MV-4-11 (cell line): Measurements from ENCODE around the gene THOC1.
"Not testable (repeated sequence)": the region's sequence is repeated elsewhere in the genome, so short reads cannot be mapped to it uniquely, and the experiment has no call there.

Experiments used
- DNase-seq: peaks from one replicate; lab custom pipeline; 2025; lab: John Stamatoyannopoulos, UW

The THOC1 gene, protein sequence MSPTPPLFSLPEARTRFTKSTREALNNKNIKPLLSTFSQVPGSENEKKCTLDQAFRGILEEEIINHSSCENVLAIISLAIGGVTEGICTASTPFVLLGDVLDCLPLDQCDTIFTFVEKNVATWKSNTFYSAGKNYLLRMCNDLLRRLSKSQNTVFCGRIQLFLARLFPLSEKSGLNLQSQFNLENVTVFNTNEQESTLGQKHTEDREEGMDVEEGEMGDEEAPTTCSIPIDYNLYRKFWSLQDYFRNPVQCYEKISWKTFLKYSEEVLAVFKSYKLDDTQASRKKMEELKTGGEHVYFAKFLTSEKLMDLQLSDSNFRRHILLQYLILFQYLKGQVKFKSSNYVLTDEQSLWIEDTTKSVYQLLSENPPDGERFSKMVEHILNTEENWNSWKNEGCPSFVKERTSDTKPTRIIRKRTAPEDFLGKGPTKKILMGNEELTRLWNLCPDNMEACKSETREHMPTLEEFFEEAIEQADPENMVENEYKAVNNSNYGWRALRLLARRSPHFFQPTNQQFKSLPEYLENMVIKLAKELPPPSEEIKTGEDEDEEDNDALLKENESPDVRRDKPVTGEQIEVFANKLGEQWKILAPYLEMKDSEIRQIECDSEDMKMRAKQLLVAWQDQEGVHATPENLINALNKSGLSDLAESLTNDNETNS

DNA sequence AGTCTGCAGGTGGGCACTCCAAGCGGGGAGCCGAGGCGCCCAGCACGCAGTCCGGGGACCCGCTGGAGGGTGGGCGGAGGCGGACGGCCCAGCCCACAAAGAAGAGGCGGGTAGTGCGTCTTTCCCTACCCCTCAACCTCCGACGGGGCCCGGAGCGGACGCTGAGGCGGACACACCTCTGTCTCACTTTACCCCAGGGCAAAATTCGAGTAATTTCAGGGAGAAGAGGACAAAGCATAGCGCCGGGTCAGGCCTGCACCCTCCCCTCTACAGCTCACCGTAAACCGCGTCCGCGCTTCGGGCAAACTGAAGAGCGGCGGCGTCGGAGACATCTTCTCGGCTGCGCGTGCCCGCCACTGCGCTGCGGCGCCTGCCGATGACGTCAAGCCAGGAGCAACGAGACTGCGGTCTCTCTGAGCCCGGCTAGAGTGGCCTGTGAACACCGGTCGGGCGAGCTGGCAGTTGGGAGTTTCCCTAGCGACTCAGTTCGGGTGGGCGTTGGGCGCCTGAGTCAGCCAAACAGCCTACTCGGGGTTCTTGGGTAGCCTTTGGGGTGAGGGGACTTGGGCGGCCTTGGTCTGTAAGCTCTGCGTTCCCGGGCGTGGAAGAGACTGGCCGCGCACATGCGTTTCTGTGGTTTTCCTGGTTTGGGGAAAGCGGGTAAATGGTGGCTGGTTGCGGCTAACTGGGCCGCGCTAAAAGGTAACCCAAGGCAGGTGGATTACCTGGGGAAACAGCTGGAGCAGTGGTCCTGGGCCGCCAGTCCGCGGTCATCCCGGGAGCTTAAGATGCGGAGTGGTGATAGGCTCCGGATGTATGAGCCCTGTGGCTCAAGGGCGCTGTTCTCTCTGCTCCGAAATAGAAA, at the start of gene THOC1:
TSS of gene THOC1 (minus strand) at position 360 of the 865 bp plus-strand sequence. CDS start at position 332, 28 bp downstream.
- peak; percentile 88 for DNase-seq

DNA sequence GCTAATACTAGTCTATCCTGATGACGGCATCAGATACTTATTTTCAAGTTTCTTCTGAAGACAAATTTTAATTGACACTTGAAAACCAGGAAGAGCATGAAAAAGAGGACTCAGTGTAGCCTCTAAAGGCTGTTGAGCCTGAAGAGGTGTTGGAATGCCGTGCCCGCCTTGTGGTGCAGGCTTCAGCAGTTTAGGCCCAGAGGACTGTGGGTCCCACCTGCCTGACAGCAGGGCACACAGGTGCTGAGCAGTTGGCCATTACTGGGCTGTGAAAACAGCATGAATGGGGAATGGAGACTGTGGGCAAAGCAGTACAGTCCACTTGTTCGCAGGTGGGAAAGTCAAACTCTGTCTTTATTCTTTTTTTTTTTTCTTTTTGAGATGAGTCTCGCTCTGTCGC, 49.8 kb upstream of the THOC1 start:
- DNase-seq, result no peak

GRCh38 chr18:316393-316792, 48.5 kb upstream of the THOC1 start:
- DNase-seq, result no peak

GRCh38 chr18:313931-314330, 46.1 kb upstream of the THOC1 start:
- DNase-seq, result no peak

DNA sequence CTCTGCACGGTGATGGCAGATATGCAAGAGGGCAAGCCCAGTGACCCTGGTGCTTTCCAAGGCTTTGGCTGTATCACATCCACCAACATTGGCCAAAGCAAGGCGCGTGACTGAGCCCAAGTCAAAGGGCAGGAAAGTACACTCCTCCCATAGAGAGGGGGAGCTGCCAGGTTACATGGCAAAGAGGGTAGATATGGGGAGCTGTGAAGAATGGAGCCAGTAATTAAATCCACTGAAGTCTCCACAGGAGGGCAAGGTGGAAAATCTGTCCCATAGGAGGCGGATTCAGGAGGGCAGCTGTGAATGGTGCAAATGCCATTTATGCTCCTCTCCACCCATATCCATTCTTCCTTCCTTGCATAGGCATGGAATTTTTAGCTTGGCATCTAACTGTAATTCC, 44.6 kb upstream of the THOC1 start:
- DNase-seq, result no peak

- DNase-seq, result no peak
Observed at GRCh38 chr18:310042-310441, 42.2 kb upstream of the THOC1 start.

DNA sequence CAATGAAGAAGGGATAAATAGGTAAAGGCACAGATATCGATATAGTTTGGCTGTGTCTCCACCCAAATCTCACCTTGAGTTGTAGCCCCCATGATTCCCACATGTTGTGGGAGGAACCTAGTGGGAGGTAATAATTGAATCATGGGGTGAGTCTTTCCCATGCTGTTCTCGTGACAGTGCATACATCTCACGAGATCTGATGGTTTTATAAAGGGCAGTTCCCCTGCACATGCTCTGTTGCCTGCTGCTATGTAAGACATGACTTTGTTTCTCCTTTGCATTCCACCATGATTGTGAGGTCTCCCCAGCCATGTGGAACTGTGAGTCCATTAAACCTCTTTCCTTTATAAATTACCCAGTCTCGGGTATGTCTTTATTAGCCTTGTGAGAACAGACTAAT, 40.2 kb upstream of the THOC1 start:
- DNase-seq, result not testable (repeated sequence)

GRCh38 chr18:306608-307255, 38.9 kb upstream of the THOC1 start:
- no peak for DNase-seq

GRCh38 chr18:305003-305501, 37.2 kb upstream of the THOC1 start:
- DNase-seq, result no peak

DNA sequence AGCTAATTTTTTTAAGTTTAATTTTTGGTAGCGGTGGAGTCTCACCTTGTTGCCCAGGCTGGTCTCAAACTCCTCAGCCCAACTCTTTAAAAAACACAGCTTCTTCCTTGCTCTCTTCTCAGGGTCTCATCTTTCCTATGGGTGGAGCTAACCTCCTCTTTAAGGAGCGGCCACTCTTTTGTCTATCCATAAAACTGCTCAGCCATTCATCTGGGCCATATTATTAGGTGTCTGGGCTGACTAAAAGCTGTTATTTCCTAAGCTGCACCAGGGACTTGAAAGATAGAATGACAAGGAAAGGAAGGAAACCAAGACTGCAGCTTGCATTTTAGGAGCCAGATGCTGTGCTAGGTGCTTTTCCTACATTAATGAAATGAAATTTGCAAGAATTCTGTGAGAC, 35.8 kb upstream of the THOC1 start:
- no peak for DNase-seq

DNA sequence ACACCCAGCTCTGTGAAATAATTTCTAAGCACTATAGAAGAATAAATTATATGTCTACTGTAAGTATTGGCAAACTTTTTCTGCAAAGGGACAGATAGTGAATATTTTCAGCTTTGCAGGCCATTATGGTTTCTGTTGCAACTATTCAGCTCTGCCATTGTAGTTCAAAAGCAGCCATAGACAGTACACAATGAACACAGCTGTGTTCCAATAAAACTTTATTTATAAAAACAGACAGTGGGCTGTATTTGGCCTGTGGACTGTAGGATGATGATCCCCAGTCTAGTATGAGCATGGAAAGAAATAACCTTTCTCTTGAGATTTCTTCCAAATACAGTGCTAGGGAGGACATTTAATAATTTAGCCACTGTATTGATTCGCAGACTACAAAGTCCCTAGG, 35.2 kb upstream of the THOC1 start:
- DNase-seq, result no peak

- no peak for DNase-seq
Observed at GRCh38 chr18:302097-302496, 34.2 kb upstream of the THOC1 start.

GRCh38 chr18:297936-298335, 30.1 kb upstream of the THOC1 start:
- DNase-seq, result no peak

- no peak for DNase-seq
Observed at GRCh38 chr18:295756-296490, 28.1 kb upstream of the THOC1 start.

- DNase-seq, result no peak
Observed at GRCh38 chr18:294566-294965, 26.7 kb upstream of the THOC1 start.

DNA sequence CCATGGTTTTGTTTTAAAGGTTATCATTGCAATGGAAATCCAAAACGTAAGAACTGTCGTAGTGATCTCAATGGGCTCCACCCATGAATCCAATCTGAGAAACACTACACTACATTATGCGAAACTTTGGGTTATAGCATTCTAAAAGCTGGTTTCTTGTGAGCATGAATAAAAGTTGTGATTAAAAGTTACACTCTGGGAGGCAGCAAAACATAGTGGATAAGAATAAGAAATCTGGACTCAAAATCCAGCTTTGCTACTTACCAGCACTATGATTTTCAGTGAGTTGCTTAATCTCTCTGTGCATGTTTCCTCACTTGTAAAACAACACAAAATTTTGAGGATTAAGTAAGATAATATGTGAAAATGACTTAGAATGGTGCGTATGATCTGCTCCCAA, 25.7 kb upstream of the THOC1 start:
- no peak for DNase-seq

- DNase-seq, result no peak
Observed at GRCh38 chr18:292271-292670, 24.4 kb upstream of the THOC1 start.

GRCh38 chr18:289970-290369, 22.1 kb upstream of the THOC1 start:
- DNase-seq, result not testable (repeated sequence)

DNA sequence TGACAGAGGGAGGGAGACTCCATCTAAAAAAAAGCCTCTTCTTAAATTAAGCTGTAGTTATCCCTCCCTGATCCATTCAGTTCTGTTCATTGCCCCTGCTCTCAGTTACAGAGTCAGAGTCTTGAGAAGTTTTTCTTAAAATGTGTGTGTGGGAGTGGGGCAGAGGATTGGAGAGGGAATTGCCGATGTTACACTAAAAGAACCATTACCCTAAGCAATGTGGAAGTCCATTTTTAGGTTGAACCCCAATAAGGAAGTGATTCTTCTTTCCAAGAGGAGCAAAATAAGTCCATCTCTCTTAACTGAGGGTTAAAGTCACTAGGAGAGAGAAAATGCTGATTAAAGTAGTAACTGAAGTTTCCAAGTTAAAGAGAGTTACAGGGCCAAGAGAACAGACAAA, 21.2 kb upstream of the THOC1 start:
- peak; percentile 23 for DNase-seq

DNA sequence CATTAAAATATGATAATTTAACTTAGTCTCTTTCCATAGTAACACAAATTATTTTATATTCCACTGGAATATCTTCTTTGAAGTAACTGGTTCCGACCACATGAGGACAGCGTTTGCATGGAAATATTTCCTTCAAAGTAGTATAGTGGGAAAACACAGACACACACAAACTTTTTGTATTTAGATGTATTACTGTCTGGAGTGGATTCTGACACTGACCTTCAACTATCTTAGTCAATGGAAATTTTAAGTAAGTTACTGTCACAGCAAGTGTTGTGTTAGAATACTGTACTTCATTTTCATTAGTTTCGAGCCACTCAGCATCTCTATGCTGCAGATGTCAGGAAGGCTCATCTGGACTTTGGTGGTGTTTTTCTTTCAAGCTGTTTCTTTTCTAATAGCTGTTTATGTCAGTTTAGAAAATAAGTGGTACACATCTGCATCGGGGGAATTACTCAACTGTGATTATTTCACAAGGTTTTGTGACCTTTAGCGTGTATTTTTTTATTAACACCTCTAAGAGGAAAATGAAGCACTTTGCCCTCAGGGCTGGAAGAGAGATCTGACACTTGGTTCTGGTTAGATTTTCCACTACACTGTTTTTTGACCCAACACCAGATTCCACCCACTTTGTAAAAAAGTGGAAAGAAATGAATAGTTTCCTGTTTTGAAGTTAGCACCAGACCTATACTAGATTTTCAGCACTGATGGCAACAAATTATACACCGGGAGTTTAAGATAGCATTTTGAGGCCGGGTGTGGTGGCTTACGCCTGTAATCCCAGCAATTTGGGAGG, 18.9 kb upstream of the THOC1 start:
- peak; percentile 22 for DNase-seq
